Measurements from ENCODE around the gene TNFRSF13B. TPM values are rescaled to one million over a fixed set of nuclear protein-coding genes. Genes with fewer than 3 reads are reported as not detected.

Gene TNFRSF13B
- total RNA-seq, 1 donor from 2014 or later = not detected

DNA sequence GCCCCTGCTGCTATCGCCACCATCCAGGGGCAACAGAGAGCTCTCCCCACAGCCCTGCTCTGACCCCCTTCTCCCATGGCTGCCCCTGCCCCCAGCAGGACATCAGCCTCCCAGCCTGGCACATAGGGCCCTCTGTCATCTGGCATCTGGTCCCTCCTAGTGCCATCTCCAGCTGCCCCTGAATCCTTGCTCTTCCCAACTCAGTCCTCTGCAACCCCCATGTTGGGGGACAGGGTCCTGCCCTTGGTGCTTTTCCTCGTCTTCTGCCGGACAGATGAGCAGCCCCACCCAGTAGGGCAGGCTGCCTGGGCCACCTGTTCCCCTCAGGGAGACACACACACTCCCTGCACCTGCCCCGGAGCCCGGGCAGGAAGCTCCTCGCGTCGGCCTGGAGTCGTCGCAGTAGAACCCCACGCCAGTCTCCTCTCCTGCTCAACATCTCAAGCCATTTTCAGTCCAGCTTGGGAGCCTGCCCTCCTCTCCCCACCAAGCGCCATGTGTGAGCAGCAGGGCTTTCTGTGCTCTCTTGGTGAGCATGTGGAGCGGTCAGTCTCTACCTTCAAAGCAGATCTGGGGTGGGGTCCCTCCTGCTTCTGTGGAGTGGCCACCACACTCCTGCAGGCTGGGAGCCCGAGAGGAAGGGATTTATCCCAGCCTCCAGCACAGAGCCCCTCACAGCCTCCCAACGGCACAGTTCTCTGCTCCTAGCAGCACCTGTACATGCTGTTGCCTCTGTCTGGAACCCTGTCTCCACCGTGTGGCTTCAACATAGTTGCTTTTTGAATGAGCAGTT lies 28.2 kb downstream of the TNFRSF13B start:
- Mint-ChIP-seq H3K36me3 (ENCODE audit: insufficient read depth) (no peaks in the 10 kb centered on the region), H3K9me3 (ENCODE audit: low read depth) (peaks cover 8% of the 10 kb centered on the region), H3K4me1 (ENCODE audit: low read depth) (no peaks in the 10 kb centered on the region), H3K27ac (peak overlapping the region; percentile 56), H3K27me3 (peaks cover 20% of the 10 kb centered on the region), H3K4me3 (ENCODE audit: low read depth) (no peak overlapping the region)
- DNase-seq (ENCODE audit: low spot score, unreplicated experiment) = no peak
- TF ChIP-seq, protein P1, sequence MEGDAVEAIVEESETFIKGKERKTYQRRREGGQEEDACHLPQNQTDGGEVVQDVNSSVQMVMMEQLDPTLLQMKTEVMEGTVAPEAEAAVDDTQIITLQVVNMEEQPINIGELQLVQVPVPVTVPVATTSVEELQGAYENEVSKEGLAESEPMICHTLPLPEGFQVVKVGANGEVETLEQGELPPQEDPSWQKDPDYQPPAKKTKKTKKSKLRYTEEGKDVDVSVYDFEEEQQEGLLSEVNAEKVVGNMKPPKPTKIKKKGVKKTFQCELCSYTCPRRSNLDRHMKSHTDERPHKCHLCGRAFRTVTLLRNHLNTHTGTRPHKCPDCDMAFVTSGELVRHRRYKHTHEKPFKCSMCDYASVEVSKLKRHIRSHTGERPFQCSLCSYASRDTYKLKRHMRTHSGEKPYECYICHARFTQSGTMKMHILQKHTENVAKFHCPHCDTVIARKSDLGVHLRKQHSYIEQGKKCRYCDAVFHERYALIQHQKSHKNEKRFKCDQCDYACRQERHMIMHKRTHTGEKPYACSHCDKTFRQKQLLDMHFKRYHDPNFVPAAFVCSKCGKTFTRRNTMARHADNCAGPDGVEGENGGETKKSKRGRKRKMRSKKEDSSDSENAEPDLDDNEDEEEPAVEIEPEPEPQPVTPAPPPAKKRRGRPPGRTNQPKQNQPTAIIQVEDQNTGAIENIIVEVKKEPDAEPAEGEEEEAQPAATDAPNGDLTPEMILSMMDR (IDR thresholded peaks at IDR 0.05; ENCODE audit: unreplicated experiment) = no peak

DNA sequence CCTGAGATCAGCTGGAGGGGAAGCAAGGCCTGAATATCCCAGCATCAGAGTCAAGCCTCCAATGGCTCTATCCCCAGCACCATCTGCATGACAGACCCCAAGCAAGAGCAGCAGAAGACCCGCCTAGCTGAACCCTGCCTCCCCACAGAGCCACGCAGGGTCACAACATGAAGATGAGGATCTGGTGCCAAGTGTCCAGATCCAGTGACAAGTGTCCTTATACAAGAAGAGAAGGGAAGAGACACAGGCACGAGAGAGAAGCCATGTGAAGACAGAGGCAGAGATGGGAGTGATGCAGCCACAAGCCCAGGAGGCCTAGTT lies 28.9 kb downstream of the TNFRSF13B start:
- H3K27ac Mint-ChIP-seq = no peak overlapping the region
- DNase-seq (ENCODE audit: low spot score, unreplicated experiment) = no peak
- TF ChIP-seq, protein P1 (IDR thresholded peaks at IDR 0.05; ENCODE audit: unreplicated experiment) = no peak
- no peaks in the 10 kb centered on the region for H3K36me3 Mint-ChIP-seq (ENCODE audit: insufficient read depth)
- H3K27me3 Mint-ChIP-seq = peaks cover 28% of the 10 kb centered on the region
- H3K4me3 Mint-ChIP-seq (ENCODE audit: low read depth) = no peak overlapping the region
- no peaks in the 10 kb centered on the region for H3K4me1 Mint-ChIP-seq (ENCODE audit: low read depth)
- peaks cover 4% of the 10 kb centered on the region for H3K9me3 Mint-ChIP-seq (ENCODE audit: low read depth)

DNA sequence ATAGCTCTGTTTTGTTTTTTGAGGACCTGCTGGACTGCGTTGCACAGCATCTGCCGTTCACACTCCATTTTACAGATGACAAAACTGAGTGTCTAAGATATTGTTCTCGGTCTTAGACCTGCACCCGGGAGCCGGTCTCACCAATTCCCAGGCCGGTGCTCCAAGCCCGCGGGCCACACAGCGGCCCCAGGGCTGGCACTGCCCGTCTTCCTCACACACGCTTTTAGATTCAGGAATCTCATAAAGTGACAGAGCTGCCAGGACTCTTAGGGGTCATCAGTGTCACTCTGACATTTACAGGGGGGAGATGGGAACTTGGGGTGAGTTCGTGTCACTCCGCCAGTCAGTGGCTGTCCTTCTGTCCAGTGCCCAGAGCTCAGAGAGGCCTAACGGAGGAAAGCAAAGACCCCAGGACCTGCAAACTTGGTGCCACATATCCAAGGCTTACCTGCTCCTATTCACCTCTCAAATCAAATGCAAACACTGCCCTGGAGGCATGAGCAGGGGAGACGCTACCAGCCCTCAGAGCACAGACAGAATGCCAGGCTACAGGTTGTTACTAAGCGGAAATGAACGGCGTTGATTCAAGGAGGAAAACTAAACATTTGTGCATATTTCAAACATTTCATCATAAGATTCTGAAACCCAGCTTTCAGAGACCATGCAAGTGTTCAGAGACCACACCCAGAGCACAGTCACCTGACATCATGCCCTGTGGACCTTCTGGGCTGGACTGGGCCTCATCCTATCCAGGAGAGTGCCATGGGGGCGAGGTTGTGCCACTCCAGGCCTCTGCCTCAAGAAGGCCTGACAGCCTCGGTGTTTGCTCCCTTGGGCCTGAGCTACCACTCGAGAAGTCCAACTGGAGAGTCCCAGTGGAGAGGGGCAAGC lies 29.5 kb downstream of the TNFRSF13B start:
- no peaks in the 10 kb centered on the region for H3K4me1 Mint-ChIP-seq (ENCODE audit: low read depth)
- no peaks in the 10 kb centered on the region for H3K36me3 Mint-ChIP-seq (ENCODE audit: insufficient read depth)
- no peaks in the 10 kb centered on the region for H3K9me3 Mint-ChIP-seq (ENCODE audit: low read depth)
- DNase-seq (ENCODE audit: low spot score, unreplicated experiment) = no peak
- TF ChIP-seq, protein P1 (IDR thresholded peaks at IDR 0.05; ENCODE audit: unreplicated experiment) = no peak
- H3K4me3 Mint-ChIP-seq (ENCODE audit: low read depth) = no peak overlapping the region
- H3K27me3 Mint-ChIP-seq = peaks cover 31% of the 10 kb centered on the region
- H3K27ac Mint-ChIP-seq = no peak overlapping the region

GRCh38 chr17:16941072-16942036 lies 30.6 kb downstream of the TNFRSF13B start:
- TF ChIP-seq, protein P1 (IDR thresholded peaks at IDR 0.05; ENCODE audit: unreplicated experiment) = no peak
- Mint-ChIP-seq H3K27me3 (peaks cover 38% of the 10 kb centered on the region), H3K4me1 (ENCODE audit: low read depth) (no peaks in the 10 kb centered on the region), H3K9me3 (ENCODE audit: low read depth) (no peaks in the 10 kb centered on the region), H3K4me3 (ENCODE audit: low read depth) (no peak overlapping the region), H3K36me3 (ENCODE audit: insufficient read depth) (no peaks in the 10 kb centered on the region), H3K27ac (no peak overlapping the region)
- no peak for DNase-seq (ENCODE audit: low spot score, unreplicated experiment)

All from progenitor cell of endocrine pancreas (in vitro differentiated cells).